Kidney (tissue), 14 donors: ENCODE results near the gene BTG4. TPM values are rescaled to one million over a fixed set of nuclear protein-coding genes. Genes with fewer than 3 reads are reported as not detected.

Experiments used
- DNase-seq, 5 donors: peaks; one replicate each; pipeline ENCODE4 v3.0.0-alpha.2; 2013 to 2020
- FAIRE-seq: peaks from 2 replicates; lab custom pipeline; 2012; peaks lifted over from hg19 to GRCh38; lab: Jason Lieb, UNC
- H3K27ac ChIP-seq, 2 donors: one replicate each; pipeline ENCODE4 v1.7.0; 2013; ENCODE audit warnings: low read depth in 2 of 2, low read length in 2 of 2, inconsistent platforms in 1 of 2
- H3K27me3 ChIP-seq: one replicate; pipeline ENCODE4 v1.7.1; 2013; ENCODE audit warnings: low read length, inconsistent platforms; ENCODE audit not compliant: control insufficient read depth, insufficient read depth
- H3K36me3 ChIP-seq, 3 donors: one replicate each; pipeline versions ENCODE4 v1.7.0 to v1.7.1; 2013; ENCODE audit warnings: low read length in 3 of 3, control low read depth in 1 of 3, inconsistent platforms in 1 of 3; ENCODE audit not compliant: insufficient read depth in 3 of 3, control insufficient read depth in 2 of 3
- H3K4me1 ChIP-seq, 3 donors: one replicate each; pipeline versions ENCODE4 v1.7.0 to v1.7.1; 2013; ENCODE audit warnings: low read length in 3 of 3, inconsistent platforms in 1 of 3, low read depth in 1 of 3; ENCODE audit not compliant: control insufficient read depth in 2 of 3, insufficient read depth in 2 of 3
- H3K4me3 ChIP-seq, 3 donors: one replicate each; pipeline versions ENCODE4 v1.7.0 to v1.8.1; 2013; ENCODE audit warnings: low read length in 3 of 3, control low read depth in 1 of 3, inconsistent platforms in 1 of 3
- H3K9ac ChIP-seq, 3 donors: one replicate each; pipeline versions ENCODE4 v1.7.0 to v1.7.1; 2013; ENCODE audit warnings: low read length in 3 of 3, control low read depth in 1 of 3, inconsistent platforms in 1 of 3
- H3K9me3 ChIP-seq, 3 donors: one replicate each; pipeline versions ENCODE4 v1.7.0 to v1.7.1; 2013; ENCODE audit warnings: low read length in 3 of 3, control low read depth in 1 of 3, inconsistent platforms in 1 of 3; ENCODE audit not compliant: control insufficient read depth in 2 of 3, insufficient read depth in 1 of 3
- CTCF ChIP-seq: IDR thresholded peaks from 3 replicates; pipeline ENCODE4 v1.5.1; 2012; ENCODE audit warnings: mild to moderate bottlenecking, moderate library complexity, borderline replicate concordance; ENCODE audit not compliant: insufficient read depth; ENCODE audit errors: extremely low read depth
- intact Hi-C: fragments of 100-400 bp; cut with DNase I; formaldehyde crosslinking; loops from one replicate; pipeline ENCODE4 v1.11.1; 2022
- polyA plus RNA-seq: library from polyadenylated mRNA; stranded (reverse); fragments of 350-450 nt; fragmentation: Illumina TruSeq; extraction: RNeasy Lipid Tissue Mini Kit (QIAGEN cat#74804); gene quantifications from one replicate; pipeline ENCODE4 v1.2.3, GENCODE V29; 2014; ENCODE audit warnings: low read depth, low replicate concordance; ENCODE audit not compliant: insufficient read depth
- total RNA-seq: library from RNA; stranded (reverse); fragmentation: NEBNext Ultra II Directional; extraction: Animal tissue kit (Norgen Biotek cat#: 25700); gene quantifications from one replicate; pipeline ENCODE4 v1.2.1, GENCODE V29; 2021
- donor health status: control.
- donor health status: control.
- donor health status: control.
- donor health status: control.
- donor health status: control.
- donor health status: DM: yes; HTN: yes; CAD: no.
- donor health status: Normal renal cell carcinoma (clear cell type).

BTG4 gene
- total and polyA plus RNA-seq, 2 donors from 2014 or later = not detected

- no peak overlapping the region for H3K9ac ChIP-seq
- no peak for TF ChIP-seq CTCF
- H3K4me3 ChIP-seq = no peak overlapping the region
- DNase-seq (no peak), FAIRE-seq (no peak)
- H3K4me1 ChIP-seq = no peaks in the 10 kb centered on the region
- no peaks in the 10 kb centered on the region for H3K36me3 ChIP-seq
- no peak overlapping the region for H3K27ac ChIP-seq
- intact Hi-C loops = no loop called here
- H3K9me3 ChIP-seq = no peaks in the 10 kb centered on the region
- no peaks in the 10 kb centered on the region for H3K27me3 ChIP-seq
Measured at GRCh38 chr11:111469200-111469599, 43.0 kb downstream of the BTG4 start.

- no peak for DNase-seq
- Histone ChIP-seq H3K9ac (no peak overlapping the region), H3K36me3 (no peaks in the 10 kb centered on the region), H3K27ac (no peak overlapping the region), H3K27me3 (no peaks in the 10 kb centered on the region), H3K9me3 (no peaks in the 10 kb centered on the region), H3K4me1 (no peaks in the 10 kb centered on the region), H3K4me3 (no peak overlapping the region)
- FAIRE-seq = no peak
- intact Hi-C loops = no loop called here
- no peak for TF ChIP-seq CTCF
Measured at GRCh38 chr11:111466615-111467014, 45.6 kb downstream of the BTG4 start.

GRCh38 chr11:111465400-111465799, 46.8 kb downstream of the BTG4 start:
- intact Hi-C loops = no loop called here
- no peak for FAIRE-seq
- Histone ChIP-seq H3K4me1 (no peaks in the 10 kb centered on the region), H3K9me3 (no peaks in the 10 kb centered on the region), H3K27ac (no peak overlapping the region), H3K4me3 (no peak overlapping the region), H3K9ac (no peak overlapping the region), H3K36me3 (no peaks in the 10 kb centered on the region), H3K27me3 (no peaks in the 10 kb centered on the region)
- TF ChIP-seq CTCF = no peak
- DNase-seq = no peak

GRCh38 chr11:111463276-111463675, 48.9 kb downstream of the BTG4 start:
- intact Hi-C loops = no loop called here
- Histone ChIP-seq H3K9ac (no peak overlapping the region), H3K4me1 (no peaks in the 10 kb centered on the region), H3K27me3 (no peaks in the 10 kb centered on the region), H3K36me3 (no peaks in the 10 kb centered on the region), H3K9me3 (no peaks in the 10 kb centered on the region), H3K4me3 (no peak overlapping the region), H3K27ac (no peak overlapping the region)
- FAIRE-seq (no peak), DNase-seq (no peak)
- no peak for TF ChIP-seq CTCF
